Measurements from ENCODE around the gene ACSM6. TPM values are rescaled to one million over a fixed set of nuclear protein-coding genes. Genes with fewer than 3 reads are reported as not detected.
A peak's percentile ranks its signal among the peaks of the same experiment; 100 is the strongest.

Gene ACSM6
- total RNA-seq, 1 donor from 2014 or later, result not detected

GRCh38 chr10:95178797-95179196, 15.2 kb upstream of the ACSM6 start:
- Mint-ChIP-seq H3K27ac (ENCODE audit: unreplicated experiment) (no peak overlapping the region), H3K4me3 (ENCODE audit: unreplicated experiment) (no peak overlapping the region), H3K36me3 (ENCODE audit: unreplicated experiment) (no peaks in the 10 kb centered on the region), H3K4me1 (ENCODE audit: low read depth, unreplicated experiment) (no peaks in the 10 kb centered on the region), H3K9me3 (ENCODE audit: unreplicated experiment) (peaks cover 3% of the 10 kb centered on the region), H3K27me3 (ENCODE audit: unreplicated experiment) (no peaks in the 10 kb centered on the region)
- no peak for TF ChIP-seq CTCF (IDR thresholded peaks at IDR 0.05; ENCODE audit: partially characterized antibody, unreplicated experiment)
- DNase-seq, result no peak

GRCh38 chr10:95181726-95182125, 12.3 kb upstream of the ACSM6 start:
- TF ChIP-seq CTCF (IDR thresholded peaks at IDR 0.05; ENCODE audit: partially characterized antibody, unreplicated experiment), result no peak
- Mint-ChIP-seq H3K4me3 (ENCODE audit: unreplicated experiment) (no peak overlapping the region), H3K27ac (ENCODE audit: unreplicated experiment) (no peak overlapping the region), H3K4me1 (ENCODE audit: low read depth, unreplicated experiment) (no peaks in the 10 kb centered on the region), H3K9me3 (ENCODE audit: unreplicated experiment) (peaks cover 3% of the 10 kb centered on the region), H3K36me3 (ENCODE audit: unreplicated experiment) (no peaks in the 10 kb centered on the region), H3K27me3 (ENCODE audit: unreplicated experiment) (peaks cover 4% of the 10 kb centered on the region)
- DNase-seq, result no peak

- H3K4me3 Mint-ChIP-seq (ENCODE audit: unreplicated experiment), result peak overlapping the region; percentile 86
- peak overlapping the region; percentile 39 for H3K27ac Mint-ChIP-seq (ENCODE audit: unreplicated experiment)
- peaks cover 4% of the 10 kb centered on the region for H3K27me3 Mint-ChIP-seq (ENCODE audit: unreplicated experiment)
Observed at GRCh38 chr10:95183271-95184230, 10.5 kb upstream of the ACSM6 start.

GRCh38 chr10:95187617-95188016, 6.4 kb upstream of the ACSM6 start:
- H3K36me3 Mint-ChIP-seq (ENCODE audit: unreplicated experiment), result no peaks in the 10 kb centered on the region
- no peaks in the 10 kb centered on the region for H3K4me1 Mint-ChIP-seq (ENCODE audit: low read depth, unreplicated experiment)
- no peak for TF ChIP-seq CTCF (IDR thresholded peaks at IDR 0.05; ENCODE audit: partially characterized antibody, unreplicated experiment)
- peaks cover 3% of the 10 kb centered on the region for H3K9me3 Mint-ChIP-seq (ENCODE audit: unreplicated experiment)
- no peak overlapping the region for H3K27ac Mint-ChIP-seq (ENCODE audit: unreplicated experiment)
- no peak for DNase-seq
- peaks cover 4% of the 10 kb centered on the region for H3K27me3 Mint-ChIP-seq (ENCODE audit: unreplicated experiment)
- H3K4me3 Mint-ChIP-seq (ENCODE audit: unreplicated experiment), result no peak overlapping the region

More at GRCh38 chr10:95183271-95184230, 10.5 kb upstream of the ACSM6 start:
- Mint-ChIP-seq H3K9me3 (ENCODE audit: unreplicated experiment) (peaks cover 3% of the 10 kb centered on the region), H3K36me3 (ENCODE audit: unreplicated experiment) (no peaks in the 10 kb centered on the region), H3K4me1 (ENCODE audit: low read depth, unreplicated experiment) (no peaks in the 10 kb centered on the region)
- peak; percentile 94 for DNase-seq
- peak; percentile 98 for TF ChIP-seq CTCF (IDR thresholded peaks at IDR 0.05; ENCODE audit: partially characterized antibody, unreplicated experiment)

- DNase-seq, result no peak
- peaks cover 7% of the 10 kb centered on the region for H3K27me3 Mint-ChIP-seq (ENCODE audit: unreplicated experiment)
- H3K9me3 Mint-ChIP-seq (ENCODE audit: unreplicated experiment), result no peaks in the 10 kb centered on the region
- no peaks in the 10 kb centered on the region for H3K4me1 Mint-ChIP-seq (ENCODE audit: low read depth, unreplicated experiment)
- no peak overlapping the region for H3K4me3 Mint-ChIP-seq (ENCODE audit: unreplicated experiment)
- H3K36me3 Mint-ChIP-seq (ENCODE audit: unreplicated experiment), result no peaks in the 10 kb centered on the region
- H3K27ac Mint-ChIP-seq (ENCODE audit: unreplicated experiment), result no peak overlapping the region
- no peak for TF ChIP-seq CTCF (IDR thresholded peaks at IDR 0.05; ENCODE audit: partially characterized antibody, unreplicated experiment)
Observed at GRCh38 chr10:95188593-95188992, 5.4 kb upstream of the ACSM6 start.

Data from glutamatergic neuron (in vitro differentiated cells).